ACC112 (cell line): ENCODE results near the gene ANAPC5.

Source experiments
- H2AFZ ChIP-seq: fragments of 200-600 bp; sonication (generic); one replicate; pipeline ENCODE4 v1.6.0; 2017; ENCODE audit warnings: antibody characterized with exemption, low read length; ENCODE audit not compliant: unreplicated experiment
- H3K27ac ChIP-seq: fragments of 200-600 bp; sonication (generic); 2 replicates; pipeline ENCODE4 v1.5.1; 2014; ENCODE audit warnings: low read depth, mild to moderate bottlenecking, antibody characterized with exemption, low read length, moderate library complexity
- H3K27me3 ChIP-seq: fragments of 200-600 bp; sonication (generic); 2 replicates; pipeline ENCODE4 v1.6.1; 2014; ENCODE audit warnings: mild to moderate bottlenecking, antibody characterized with exemption, low read length, moderate library complexity, mixed read lengths; ENCODE audit not compliant: insufficient read depth
- H3K36me3 ChIP-seq: fragments of 200-600 bp; sonication (generic); 2 replicates; pipeline ENCODE4 v1.6.1; 2016; ENCODE audit warnings: mild to moderate bottlenecking, antibody characterized with exemption, low read length, moderate library complexity, mixed read lengths; ENCODE audit not compliant: insufficient read depth
- H3K4me1 ChIP-seq: fragments of 200-600 bp; sonication (generic); one replicate; pipeline ENCODE4 v1.6.1; 2016; ENCODE audit warnings: low read length, mixed read lengths; ENCODE audit not compliant: insufficient read depth, unreplicated experiment, control insufficient read depth
- H3K4me3 ChIP-seq: fragments of 200-600 bp; sonication (generic); 2 replicates; pipeline ENCODE4 v1.5.1; 2014; ENCODE audit warnings: mild to moderate bottlenecking, low read depth, low read length
- H3K79me2 ChIP-seq: fragments of 200-600 bp; sonication (generic); one replicate; pipeline ENCODE4 v1.6.0; 2016; ENCODE audit warnings: low read length; ENCODE audit not compliant: control insufficient read depth, unreplicated experiment, insufficient read depth

Gene ANAPC5

DNA sequence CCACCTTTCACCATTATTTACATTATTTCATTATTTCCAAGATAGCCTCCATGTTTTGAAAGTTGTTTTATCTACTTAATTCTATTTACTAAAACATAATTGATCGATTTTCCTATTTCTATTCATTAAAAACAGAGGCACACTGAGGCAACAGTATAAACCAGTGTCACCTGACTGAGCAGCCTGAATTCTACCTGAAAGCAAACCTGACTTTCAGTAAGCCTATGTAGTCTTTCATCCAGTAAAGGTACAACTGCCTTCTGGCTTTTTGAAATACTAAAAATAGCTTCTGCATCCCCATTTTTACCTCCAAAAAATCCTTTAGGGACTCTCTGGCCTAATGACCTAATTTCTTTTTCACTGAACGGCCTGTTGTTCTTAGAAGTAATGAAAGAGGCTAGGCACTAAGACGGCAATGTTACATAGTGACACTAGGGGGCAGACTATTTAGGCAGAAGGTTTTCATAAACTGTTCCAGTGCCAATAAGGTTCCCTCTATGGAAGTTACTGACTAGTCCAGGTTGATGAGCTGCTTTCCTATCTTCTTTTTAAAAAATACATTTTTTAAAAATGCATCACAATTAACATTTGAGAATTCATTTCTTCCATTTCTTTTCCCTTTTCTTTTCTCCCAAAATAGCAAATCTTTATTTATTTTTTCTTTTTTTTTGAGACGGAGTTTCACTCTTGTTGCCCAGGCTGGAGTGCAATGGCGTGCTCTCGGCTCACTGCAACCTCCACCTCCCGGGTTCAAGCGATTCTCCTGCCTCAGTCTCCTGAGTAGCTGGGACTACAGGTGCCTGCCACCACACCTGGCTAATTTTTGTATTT, 17.5 kb downstream of the ANAPC5 start:
- no peak overlapping the region for H2AFZ ChIP-seq
- H3K36me3 ChIP-seq, result peaks cover 40% of the 10 kb centered on the region
- H3K27me3 ChIP-seq, result no peaks in the 10 kb centered on the region

DNA sequence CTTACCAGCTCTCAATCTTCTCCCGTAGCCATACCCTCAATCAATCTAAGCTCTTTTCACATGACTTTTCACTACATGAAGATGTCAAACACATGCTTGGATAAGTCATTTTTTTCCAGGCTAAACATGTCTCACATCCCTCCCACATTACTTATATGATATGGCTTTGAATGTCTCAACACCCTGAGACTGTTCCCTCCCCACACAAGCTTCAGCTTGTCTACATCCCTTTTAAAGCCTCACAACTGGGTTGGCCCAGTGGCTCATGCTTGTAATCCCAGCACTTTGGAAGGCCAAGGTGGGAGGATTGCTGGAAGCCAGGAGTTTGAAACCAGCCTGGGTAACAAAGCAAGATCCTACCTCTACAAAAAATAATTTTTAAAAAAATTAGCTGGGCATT, 18.5 kb downstream of the ANAPC5 start:
- Histone ChIP-seq H2AFZ (no peak overlapping the region), H3K27ac (no peak overlapping the region), H3K4me3 (no peak overlapping the region), H3K4me1 (no peaks in the 10 kb centered on the region), H3K79me2 (no peaks in the 10 kb centered on the region), H3K36me3 (peaks cover 41% of the 10 kb centered on the region), H3K27me3 (no peaks in the 10 kb centered on the region)

More for the DNA sequence above, 17.5 kb downstream of the ANAPC5 start:
- no peak overlapping the region for H3K27ac ChIP-seq
- no peak overlapping the region for H3K4me3 ChIP-seq
- H3K4me1 ChIP-seq, result no peaks in the 10 kb centered on the region
- H3K79me2 ChIP-seq, result no peaks in the 10 kb centered on the region

DNA sequence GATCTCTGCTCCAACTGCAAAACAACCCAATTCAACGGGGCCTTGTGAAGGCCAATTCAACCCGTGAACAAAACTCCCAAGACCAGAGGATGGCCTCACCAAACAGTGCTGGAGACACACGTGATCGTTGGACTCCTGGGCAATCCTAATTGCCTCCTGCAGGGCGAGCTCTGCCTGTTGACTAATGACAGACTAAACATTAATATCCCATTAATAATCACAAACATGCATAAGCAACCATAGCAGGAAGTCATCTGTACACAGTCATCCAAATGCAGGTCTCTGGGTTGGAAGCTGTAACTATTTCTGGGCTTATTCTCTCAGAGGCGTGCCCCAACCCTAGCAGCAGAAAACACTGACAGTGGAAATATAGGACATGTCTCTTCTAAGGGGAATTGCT, 21.0 kb downstream of the ANAPC5 start:
- H3K36me3 ChIP-seq, result peaks cover 54% of the 10 kb centered on the region
- no peak overlapping the region for H3K4me3 ChIP-seq
- H3K27me3 ChIP-seq, result no peaks in the 10 kb centered on the region
- H2AFZ ChIP-seq, result no peak overlapping the region
- no peaks in the 10 kb centered on the region for H3K4me1 ChIP-seq
- H3K79me2 ChIP-seq, result no peaks in the 10 kb centered on the region
- H3K27ac ChIP-seq, result no peak overlapping the region

DNA sequence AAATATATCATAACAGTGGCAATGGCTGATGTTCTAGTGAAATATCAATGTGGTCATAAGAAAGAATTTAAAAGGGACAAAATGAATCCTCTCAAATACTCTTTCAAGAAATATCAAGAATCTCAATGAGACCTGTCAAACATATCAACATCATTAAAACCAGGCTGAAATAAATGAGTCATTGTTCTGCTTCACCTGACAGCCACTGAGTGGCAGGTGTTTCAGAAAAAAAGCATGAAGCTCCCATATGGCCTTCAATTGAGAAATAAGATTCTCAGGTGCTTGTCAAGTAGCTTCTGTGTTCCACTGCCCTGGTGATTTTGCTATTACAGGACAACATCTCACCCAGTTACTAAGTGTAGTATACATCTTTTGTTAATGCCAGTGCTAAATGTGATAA, 21.5 kb downstream of the ANAPC5 start:
- Histone ChIP-seq H3K27me3 (no peaks in the 10 kb centered on the region), H3K79me2 (no peaks in the 10 kb centered on the region), H3K4me1 (no peaks in the 10 kb centered on the region), H3K4me3 (no peak overlapping the region), H3K27ac (no peak overlapping the region), H3K36me3 (peaks cover 54% of the 10 kb centered on the region), H2AFZ (no peak overlapping the region)

DNA sequence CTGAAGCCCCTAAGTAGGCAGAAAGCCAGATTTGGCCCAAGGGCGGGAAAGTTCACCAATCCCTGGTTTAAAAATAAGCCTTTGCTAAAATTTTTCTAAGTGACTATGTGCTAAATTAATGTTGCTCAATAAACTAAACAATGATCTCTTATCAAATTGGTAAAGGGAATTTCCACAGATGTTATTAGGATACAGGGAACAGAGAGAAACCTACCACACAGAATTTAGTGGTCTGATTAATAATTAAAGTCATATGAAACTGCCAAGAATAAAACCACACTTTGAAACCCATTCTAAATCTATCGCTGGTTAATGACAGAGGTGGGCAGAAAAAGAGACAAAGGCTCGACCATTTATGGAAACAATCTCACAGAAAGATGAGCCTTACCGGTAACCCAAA, 22.0 kb downstream of the ANAPC5 start:
- no peak overlapping the region for H2AFZ ChIP-seq
- H3K4me3 ChIP-seq, result no peak overlapping the region
- no peak overlapping the region for H3K27ac ChIP-seq
- H3K79me2 ChIP-seq, result no peaks in the 10 kb centered on the region
- H3K36me3 ChIP-seq, result peaks cover 54% of the 10 kb centered on the region
- H3K4me1 ChIP-seq, result no peaks in the 10 kb centered on the region
- H3K27me3 ChIP-seq, result no peaks in the 10 kb centered on the region

DNA sequence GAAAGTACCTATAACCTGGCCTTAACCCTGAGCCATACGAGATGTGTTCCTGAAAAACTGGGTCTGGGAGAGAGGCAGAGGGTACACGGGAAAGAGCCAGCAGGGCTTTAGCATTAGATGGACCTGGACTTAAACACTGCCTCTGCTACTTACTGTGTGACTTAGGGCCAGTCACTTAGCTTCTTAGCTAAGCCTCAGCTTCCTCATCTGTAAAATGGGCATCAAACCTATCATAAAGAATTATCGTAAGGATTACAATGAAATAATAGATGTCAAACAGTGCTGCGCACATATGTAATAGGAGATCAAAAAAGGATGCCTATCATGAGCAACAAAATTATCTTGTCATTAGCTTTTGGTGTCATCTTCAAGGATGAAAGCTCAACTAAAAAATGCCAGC, 23.6 kb downstream of the ANAPC5 start:
- H3K27ac ChIP-seq, result no peak overlapping the region
- H3K79me2 ChIP-seq, result no peaks in the 10 kb centered on the region
- no peaks in the 10 kb centered on the region for H3K4me1 ChIP-seq
- no peak overlapping the region for H2AFZ ChIP-seq
- no peaks in the 10 kb centered on the region for H3K27me3 ChIP-seq
- no peak overlapping the region for H3K4me3 ChIP-seq
- H3K36me3 ChIP-seq, result peaks cover 47% of the 10 kb centered on the region

DNA sequence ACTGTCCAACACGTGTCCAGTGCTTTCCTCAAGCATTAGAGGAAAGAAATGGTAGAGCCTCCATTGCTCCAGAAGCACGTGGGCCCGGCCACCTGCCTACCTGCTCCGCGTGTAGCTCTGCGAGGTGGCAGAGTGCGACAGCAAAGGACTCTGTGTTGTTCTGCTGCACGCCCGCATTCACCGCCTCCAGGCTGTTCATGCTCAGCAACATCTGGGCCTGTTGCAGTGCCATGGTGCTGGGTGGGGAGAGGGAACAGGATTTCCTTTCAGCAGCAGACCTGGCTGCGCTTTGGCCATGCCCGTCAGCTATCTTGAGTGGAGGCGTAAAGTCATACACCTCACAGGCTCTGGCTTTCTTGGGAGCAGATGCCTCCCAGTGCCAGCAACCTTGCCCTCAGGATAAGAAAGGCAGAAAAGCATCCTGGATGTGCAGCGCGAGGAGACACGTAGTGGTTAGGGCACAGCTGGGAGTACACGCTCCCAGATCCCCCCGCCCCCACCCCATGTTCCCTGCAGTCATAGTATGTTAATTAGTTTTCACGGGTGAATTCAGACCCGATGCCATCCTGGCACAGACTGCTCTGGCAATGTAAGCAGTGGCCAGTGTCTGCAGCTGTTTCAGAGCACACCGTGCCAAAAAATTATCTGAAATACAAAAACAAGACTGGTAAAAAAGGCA, 25.1 kb downstream of the ANAPC5 start:
- H3K4me1 ChIP-seq, result no peaks in the 10 kb centered on the region
- peaks cover 38% of the 10 kb centered on the region for H3K36me3 ChIP-seq

DNA sequence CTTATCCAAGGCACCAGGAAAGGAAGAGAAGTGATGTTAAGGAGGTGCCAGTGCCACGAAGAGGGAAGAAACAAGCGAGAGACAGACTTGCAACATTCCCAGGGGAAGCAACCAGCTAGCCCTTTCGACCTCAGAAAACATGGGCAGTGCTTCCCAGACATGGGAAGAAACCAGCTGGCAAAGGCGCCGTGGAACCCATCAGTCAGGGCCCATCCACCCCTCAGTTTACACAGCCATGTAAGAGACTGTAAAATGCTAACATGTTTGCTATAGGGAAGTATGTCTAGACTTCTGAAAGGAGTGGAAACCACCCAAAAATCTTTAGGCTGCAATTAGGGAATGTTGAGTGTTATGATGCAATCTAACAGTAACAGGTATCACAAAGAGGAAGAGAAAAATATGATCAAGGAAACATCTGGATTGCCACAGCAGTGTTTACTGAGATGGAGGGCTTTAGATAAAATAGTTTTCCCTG, 26.3 kb downstream of the ANAPC5 start:
- Histone ChIP-seq H3K36me3 (peaks cover 28% of the 10 kb centered on the region), H3K27me3 (no peaks in the 10 kb centered on the region), H3K79me2 (no peaks in the 10 kb centered on the region), H3K4me3 (no peak overlapping the region), H3K4me1 (no peaks in the 10 kb centered on the region), H2AFZ (no peak overlapping the region), H3K27ac (no peak overlapping the region)

More for the DNA sequence above, 25.1 kb downstream of the ANAPC5 start:
- no peaks in the 10 kb centered on the region for H3K27me3 ChIP-seq
- no peak overlapping the region for H3K4me3 ChIP-seq
- H3K79me2 ChIP-seq, result no peaks in the 10 kb centered on the region
- no peak overlapping the region for H2AFZ ChIP-seq
- H3K27ac ChIP-seq, result no peak overlapping the region

DNA sequence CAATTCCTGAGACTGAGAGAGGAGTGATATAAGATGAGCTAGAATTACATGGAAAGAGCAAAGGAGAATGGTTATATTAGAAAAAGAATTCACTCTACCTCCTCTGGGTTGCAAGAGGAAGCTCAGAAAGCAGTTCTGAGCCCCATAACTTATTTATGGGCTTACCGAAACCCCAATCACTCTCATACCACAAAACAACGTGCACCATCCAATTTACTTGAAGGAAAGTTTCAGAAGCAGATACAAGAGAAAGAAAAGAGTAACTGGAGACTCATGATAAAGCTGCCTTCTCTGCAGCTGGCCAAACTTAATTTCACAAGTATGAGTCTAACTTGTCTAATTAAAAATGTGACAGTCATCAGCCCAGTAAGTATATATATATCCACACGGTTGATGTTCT, 28.3 kb downstream of the ANAPC5 start:
- H3K27ac ChIP-seq, result no peak overlapping the region
- no peaks in the 10 kb centered on the region for H3K79me2 ChIP-seq
- no peak overlapping the region for H2AFZ ChIP-seq
- H3K4me3 ChIP-seq, result no peak overlapping the region
- no peaks in the 10 kb centered on the region for H3K27me3 ChIP-seq
- H3K36me3 ChIP-seq, result peaks cover 17% of the 10 kb centered on the region
- no peaks in the 10 kb centered on the region for H3K4me1 ChIP-seq

DNA sequence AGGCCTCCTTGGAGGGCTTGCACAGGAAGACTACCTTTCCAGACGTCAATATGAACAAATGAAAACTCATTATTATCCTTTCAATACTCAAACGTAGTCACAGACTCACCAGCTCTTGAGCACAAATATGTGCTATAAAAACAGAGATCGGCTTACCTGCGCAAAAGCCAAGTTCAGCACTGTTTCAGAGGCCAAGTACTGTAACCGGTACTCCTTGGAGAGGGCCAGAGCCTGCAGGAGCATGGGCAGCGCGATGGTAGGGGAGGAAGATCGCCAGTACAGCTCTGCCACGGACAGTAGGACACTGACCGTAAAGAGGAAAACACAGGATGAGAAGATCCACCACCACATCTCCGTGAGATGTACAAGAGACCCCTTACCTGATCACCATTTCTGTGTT, 34.1 kb downstream of the ANAPC5 start:
- no peaks in the 10 kb centered on the region for H3K4me1 ChIP-seq
- peaks cover 4% of the 10 kb centered on the region; the same call in 1 of the 2 replicates for H3K36me3 ChIP-seq
- no peaks in the 10 kb centered on the region for H3K27me3 ChIP-seq
- no peak overlapping the region for H2AFZ ChIP-seq
- no peaks in the 10 kb centered on the region for H3K79me2 ChIP-seq
- no peak overlapping the region for H3K4me3 ChIP-seq
- no peak overlapping the region for H3K27ac ChIP-seq

DNA sequence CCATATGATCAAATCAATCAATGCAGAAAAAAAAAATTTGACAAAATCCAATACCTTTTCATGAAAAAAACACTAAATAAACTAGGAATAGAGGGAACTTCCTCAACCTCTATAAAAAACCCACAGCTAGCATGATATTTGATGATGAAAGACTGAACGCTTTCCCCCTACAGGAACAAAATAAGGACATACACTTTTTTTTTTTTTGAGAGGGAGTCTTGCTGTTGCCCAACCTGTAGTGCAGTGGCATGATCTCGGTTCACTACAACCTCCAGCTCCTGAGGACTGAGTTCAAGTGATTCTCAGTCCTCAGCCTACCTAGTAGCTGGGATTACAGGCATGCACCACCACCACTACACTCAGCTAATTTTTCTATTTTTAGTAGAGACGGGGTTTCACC, 37.8 kb downstream of the ANAPC5 start:
- Histone ChIP-seq H3K79me2 (no peaks in the 10 kb centered on the region), H2AFZ (no peak overlapping the region), H3K27ac (no peak overlapping the region), H3K27me3 (no peaks in the 10 kb centered on the region), H3K36me3 (peaks cover 4% of the 10 kb centered on the region; the same call in 1 of the 2 replicates), H3K4me1 (no peaks in the 10 kb centered on the region), H3K4me3 (no peak overlapping the region)
